Muscle of leg (tissue), 11 donors: ENCODE measurements around the gene XRRA1. TPM values are rescaled to one million over a fixed set of nuclear protein-coding genes. Genes with fewer than 3 reads are reported as not detected.
A peak's percentile ranks its signal among the peaks of the same experiment; 100 is the strongest.
"Not testable (repeated sequence)": the region's sequence is repeated elsewhere in the genome, so short reads cannot be mapped to it uniquely, and the experiment has no call there.

ENCODE experiments used
- DNase-seq: peaks from one replicate; pipeline ENCODE4 v3.0.0; 2013
- H3K27ac ChIP-seq: one replicate; pipeline ENCODE4 v1.5.1; 2013; ENCODE audit warnings: mild to moderate bottlenecking, low read length, control low read depth
- H3K27me3 ChIP-seq: one replicate; pipeline ENCODE4 v1.6.1; 2013; ENCODE audit warnings: low read length; ENCODE audit not compliant: control insufficient read depth, insufficient read depth
- H3K36me3 ChIP-seq: one replicate; pipeline ENCODE4 v1.6.1; 2013; ENCODE audit warnings: low read length; ENCODE audit not compliant: control insufficient read depth, insufficient read depth
- H3K4me1 ChIP-seq: one replicate; pipeline ENCODE4 v1.6.1; 2013; ENCODE audit warnings: low read length; ENCODE audit not compliant: control insufficient read depth, insufficient read depth
- H3K4me3 ChIP-seq: one replicate; pipeline ENCODE4 v1.5.1; 2013; ENCODE audit warnings: low read length, control low read depth
- H3K9me3 ChIP-seq: replicated peaks from 2 replicates; pipeline ENCODE4 v1.6.1; 2013; ENCODE audit warnings: low read depth, low read length; ENCODE audit not compliant: control insufficient read depth
- WGBS: methylation state at CpG from one replicate; pipeline ENCODE4 v1.1.5; 2013; ENCODE audit warnings: missing lambda C conversion rate; ENCODE audit not compliant: insufficient coverage; 5-methylcytosine and 5-hydroxymethylcytosine counted together
- polyA plus RNA-seq, 8 donors: library from polyadenylated mRNA; unstranded; fragments of 120-200 nt; gene quantifications; one replicate each; pipeline versions ENCODE4 v1.2.1 to v1.2.3, GENCODE V29; 2013; ENCODE audit warnings: inconsistent platforms in 1 of 8, low replicate concordance in 1 of 8; ENCODE audit not compliant: insufficient read length in 8 of 8, insufficient read depth in 1 of 8
- total RNA-seq: library from RNA; stranded (reverse); fragments of 120-200 nt; gene quantifications from one replicate; pipeline ENCODE4 v1.2.4, GENCODE V29; 2013

The XRRA1 gene
- total and polyA plus RNA-seq, 9 donors: 4.1 to 13.3 (median 8.2) TPM

GRCh38 chr11:74842967-74843366 lies 105.9 kb downstream of the XRRA1 start:
- WGBS: 94% methylated on average over 13 of the region's 13 CpGs
- no peaks in the 10 kb centered on the region for H3K9me3 ChIP-seq
- no peaks in the 10 kb centered on the region for H3K27me3 ChIP-seq
- H3K27ac ChIP-seq: no peak overlapping the region
- no peak overlapping the region for H3K4me3 ChIP-seq
- no peaks in the 10 kb centered on the region for H3K4me1 ChIP-seq
- no peak for DNase-seq
- H3K36me3 ChIP-seq: peaks cover 60% of the 10 kb centered on the region

DNA sequence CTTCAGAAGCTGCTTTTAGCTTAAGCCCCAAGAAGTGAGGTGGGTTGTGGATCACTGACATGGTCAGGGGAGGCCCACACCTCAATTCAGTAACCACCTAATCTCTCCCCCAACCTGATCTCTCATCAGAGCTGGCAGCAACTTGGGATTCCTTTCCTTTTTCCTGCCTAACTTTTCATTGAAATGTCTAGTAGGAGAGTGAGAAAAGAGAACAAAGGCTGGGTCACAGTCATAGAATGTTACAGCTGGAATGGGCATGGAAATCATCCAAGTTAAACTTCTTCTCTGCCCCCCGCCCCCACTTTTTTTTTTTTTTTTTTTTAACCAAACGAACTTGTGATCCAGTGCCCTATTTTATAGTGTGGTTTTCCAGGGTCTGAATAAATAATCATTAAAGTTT lies 108.4 kb downstream of the XRRA1 start:
- no CpG with 5 or more reads among the region's 2 CpGs for WGBS
- Histone ChIP-seq H3K36me3 (peaks cover 71% of the 10 kb centered on the region), H3K27ac (no peak overlapping the region), H3K9me3 (no peaks in the 10 kb centered on the region), H3K27me3 (no peaks in the 10 kb centered on the region), H3K4me3 (no peak overlapping the region), H3K4me1 (no peaks in the 10 kb centered on the region)
- DNase-seq: no peak

DNA sequence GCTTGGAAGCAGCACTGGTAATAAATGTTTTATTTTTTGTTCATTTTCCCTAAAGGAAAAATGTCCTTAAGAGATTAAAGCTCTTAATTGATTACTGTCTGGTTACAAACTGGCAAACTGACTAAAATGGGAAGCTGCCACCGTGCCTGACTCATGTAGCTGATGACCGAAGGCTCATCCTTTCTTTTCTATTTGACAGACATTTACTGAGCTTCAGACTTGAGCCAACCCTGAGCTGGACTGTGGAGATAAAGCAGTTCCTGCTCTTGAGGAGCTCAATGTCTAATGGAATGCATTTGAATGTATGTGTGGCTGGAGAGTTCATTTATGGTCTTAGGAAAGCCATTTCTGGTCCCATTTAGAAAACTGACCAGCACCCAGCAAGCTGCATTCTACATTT lies 108.9 kb downstream of the XRRA1 start:
- Histone ChIP-seq H3K9me3 (no peaks in the 10 kb centered on the region), H3K27ac (no peak overlapping the region), H3K36me3 (peaks cover 70% of the 10 kb centered on the region), H3K4me1 (no peaks in the 10 kb centered on the region), H3K27me3 (no peaks in the 10 kb centered on the region), H3K4me3 (no peak overlapping the region)
- 92% methylated on average over 2 of the region's 2 CpGs for WGBS
- no peak for DNase-seq

DNA sequence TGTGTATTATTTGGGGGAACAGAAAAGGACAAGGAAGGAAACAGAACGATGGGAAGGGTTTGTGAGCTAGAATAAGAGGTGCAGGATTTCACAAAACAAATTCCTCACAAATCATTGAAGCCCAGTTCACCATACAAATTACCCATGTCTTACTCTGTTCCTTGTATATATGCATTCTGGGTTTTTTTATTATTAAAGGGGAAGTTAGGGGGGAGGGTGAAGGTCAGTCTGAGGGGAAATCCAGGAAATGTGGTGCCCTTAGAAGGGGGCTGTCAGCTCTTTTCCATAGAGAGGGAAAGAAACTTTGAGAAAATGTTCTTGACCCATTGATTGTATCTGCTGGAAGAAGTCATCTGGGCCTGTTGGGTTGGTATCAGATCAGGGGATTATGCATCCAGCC lies 109.4 kb downstream of the XRRA1 start:
- no peaks in the 10 kb centered on the region for H3K9me3 ChIP-seq
- H3K27me3 ChIP-seq: no peaks in the 10 kb centered on the region
- H3K36me3 ChIP-seq: peaks cover 69% of the 10 kb centered on the region
- no peak overlapping the region for H3K4me3 ChIP-seq
- no CpG with 5 or more reads among the region's 1 CpG for WGBS
- no peaks in the 10 kb centered on the region for H3K4me1 ChIP-seq
- no peak overlapping the region for H3K27ac ChIP-seq
- DNase-seq: no peak

DNA sequence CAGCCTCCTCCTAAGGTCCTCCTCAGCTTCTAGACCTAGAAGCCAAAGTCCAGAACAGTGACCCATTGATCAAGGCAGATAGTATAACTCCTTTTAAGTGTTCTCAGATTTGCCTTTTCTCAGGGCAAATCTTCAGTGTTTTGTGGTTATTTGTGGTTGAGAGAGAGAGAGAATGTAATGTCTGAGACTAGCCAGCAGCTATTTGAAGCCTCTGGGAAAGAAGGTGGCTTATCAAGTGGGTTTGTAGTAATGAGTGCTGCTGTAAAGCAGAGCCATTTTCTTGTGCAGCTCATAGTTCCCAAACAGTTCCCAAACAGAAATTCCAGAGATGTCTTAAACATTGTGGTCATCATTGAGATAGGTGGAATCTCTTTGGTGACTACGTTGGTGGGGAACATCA lies 110.7 kb downstream of the XRRA1 start:
- Histone ChIP-seq H3K27ac (no peak overlapping the region), H3K27me3 (no peaks in the 10 kb centered on the region), H3K36me3 (peaks cover 56% of the 10 kb centered on the region), H3K4me1 (no peaks in the 10 kb centered on the region), H3K4me3 (no peak overlapping the region), H3K9me3 (no peaks in the 10 kb centered on the region)
- no peak for DNase-seq
- WGBS: no CpG with 5 or more reads among the region's 1 CpG

DNA sequence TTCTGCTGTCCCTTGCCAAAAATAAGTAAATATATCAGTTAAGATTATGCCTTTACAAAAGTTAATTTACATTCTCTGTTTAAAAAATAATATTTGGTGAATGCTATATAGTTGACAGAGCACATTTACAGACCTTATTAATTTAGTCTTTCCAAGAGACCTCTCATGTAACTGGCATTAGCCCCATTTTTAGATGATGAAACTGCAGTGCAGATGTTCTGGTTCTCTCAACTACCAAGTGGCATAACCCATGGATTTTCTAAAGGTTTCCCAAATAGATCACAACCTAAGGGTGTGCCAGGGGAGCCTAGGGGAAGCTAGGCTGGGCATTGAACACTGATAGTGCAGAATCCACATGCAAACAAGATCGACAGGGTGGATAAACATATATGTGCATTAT lies 111.7 kb downstream of the XRRA1 start:
- Histone ChIP-seq H3K27me3 (no peaks in the 10 kb centered on the region), H3K9me3 (no peaks in the 10 kb centered on the region), H3K4me1 (no peaks in the 10 kb centered on the region), H3K4me3 (no peak overlapping the region), H3K36me3 (peaks cover 48% of the 10 kb centered on the region), H3K27ac (no peak overlapping the region)
- no CpG with 5 or more reads among the region's 1 CpG for WGBS
- no peak for DNase-seq

GRCh38 chr11:74826901-74827300 lies 122.0 kb downstream of the XRRA1 start:
- H3K27me3 ChIP-seq: no peaks in the 10 kb centered on the region
- no peak overlapping the region for H3K27ac ChIP-seq
- H3K4me1 ChIP-seq: peaks cover 2% of the 10 kb centered on the region
- peaks cover 19% of the 10 kb centered on the region for H3K36me3 ChIP-seq
- no peak overlapping the region for H3K4me3 ChIP-seq
- no peak for DNase-seq
- H3K9me3 ChIP-seq: peaks cover 39% of the 10 kb centered on the region
- 100% methylated on average over 2 of the region's 4 CpGs for WGBS

DNA sequence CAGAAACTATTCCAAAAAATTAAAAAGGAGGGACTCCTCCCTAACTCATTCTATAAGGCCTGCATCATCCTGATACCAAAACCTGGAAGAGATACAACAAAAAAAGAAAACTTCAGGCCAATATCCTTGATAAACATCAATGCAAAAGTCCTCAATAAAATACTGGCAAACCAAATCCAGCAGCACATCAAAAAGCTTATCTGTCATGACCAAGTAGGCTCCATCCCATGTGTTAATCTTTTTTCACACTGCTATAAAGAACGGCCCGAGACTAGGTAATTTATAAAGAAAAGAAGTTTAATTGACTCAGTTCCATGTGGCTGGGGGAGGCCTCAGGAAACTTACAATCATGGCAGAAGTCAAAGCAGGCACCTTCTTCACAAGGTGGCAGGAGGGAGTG lies 123.3 kb downstream of the XRRA1 start:
- DNase-seq, H3K4me1 ChIP-seq, H3K27ac ChIP-seq, H3K27me3 ChIP-seq, H3K4me3 ChIP-seq: not testable (repeated sequence)
- H3K36me3 ChIP-seq: peaks cover 22% of the 10 kb centered on the region
- peaks cover 39% of the 10 kb centered on the region for H3K9me3 ChIP-seq
- no CpG with 5 or more reads among the region's 2 CpGs for WGBS

- no peak overlapping the region for H3K4me3 ChIP-seq
- H3K27ac ChIP-seq: no peak overlapping the region
- H3K27me3 ChIP-seq: no peaks in the 10 kb centered on the region
- H3K36me3 ChIP-seq: peaks cover 25% of the 10 kb centered on the region
- no peak for DNase-seq
- H3K9me3 ChIP-seq: peaks cover 39% of the 10 kb centered on the region
- peaks cover 3% of the 10 kb centered on the region for H3K4me1 ChIP-seq
- WGBS: no CpG with 5 or more reads among the region's 1 CpG
Measured at GRCh38 chr11:74824285-74824982, 124.5 kb downstream of the XRRA1 start.

DNA sequence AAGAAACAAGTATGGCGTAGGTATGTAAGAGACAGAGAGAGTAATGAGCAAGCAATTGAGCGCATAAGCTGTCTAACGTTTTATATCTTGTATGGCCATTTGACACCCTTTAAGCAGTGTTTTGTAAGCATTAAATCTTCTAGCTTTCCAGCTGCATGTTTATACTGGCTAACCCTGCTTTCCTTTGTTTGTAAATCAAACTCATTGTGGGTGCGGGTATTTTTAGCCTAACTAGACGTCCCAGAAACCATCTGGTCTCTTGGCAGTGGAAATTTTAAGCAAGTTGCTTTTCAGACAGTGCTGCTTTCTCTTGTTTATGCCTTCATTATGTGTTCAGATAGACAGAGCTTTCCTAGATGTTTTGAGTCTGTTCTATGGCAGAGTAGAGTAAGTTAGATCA lies 126.7 kb downstream of the XRRA1 start:
- peaks cover 3% of the 10 kb centered on the region for H3K4me1 ChIP-seq
- peak overlapping the region; percentile 2 for H3K27ac ChIP-seq
- no peaks in the 10 kb centered on the region for H3K27me3 ChIP-seq
- DNase-seq: peak; percentile 62
- WGBS: 85% methylated on average over 5 of the region's 5 CpGs
- H3K4me3 ChIP-seq: no peak overlapping the region
- H3K9me3 ChIP-seq: peaks cover 35% of the 10 kb centered on the region
- peaks cover 32% of the 10 kb centered on the region for H3K36me3 ChIP-seq

DNA sequence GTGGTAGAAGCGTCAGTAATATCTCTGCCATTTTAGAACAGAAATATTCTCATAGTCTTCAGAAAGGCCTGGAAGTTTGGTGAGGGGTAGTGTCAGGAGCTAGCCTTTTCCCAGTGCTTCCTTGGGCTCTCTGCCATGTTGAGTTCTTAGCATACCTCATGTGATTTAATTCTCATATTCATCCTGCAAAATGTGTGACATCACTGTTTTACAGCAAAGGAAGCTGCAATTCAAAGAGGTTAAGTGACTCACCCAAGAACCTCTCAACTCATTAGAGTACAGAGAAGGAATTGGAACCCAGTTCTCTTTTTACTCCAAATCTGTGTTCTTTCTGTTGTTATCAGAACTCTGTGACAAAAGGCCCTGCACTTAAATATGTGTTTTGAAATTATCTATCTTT lies 128.1 kb downstream of the XRRA1 start:
- peaks cover 24% of the 10 kb centered on the region for H3K36me3 ChIP-seq
- H3K4me1 ChIP-seq: peaks cover 3% of the 10 kb centered on the region
- H3K9me3 ChIP-seq: peaks cover 23% of the 10 kb centered on the region
- no peak overlapping the region for H3K4me3 ChIP-seq
- WGBS: no CpG with 5 or more reads among the region's 1 CpG
- H3K27me3 ChIP-seq: no peaks in the 10 kb centered on the region
- DNase-seq: no peak
- no peak overlapping the region for H3K27ac ChIP-seq
